GM23338 (cell line): Measurements from ENCODE around the gene GPSM1. TPM values are rescaled to one million over a fixed set of nuclear protein-coding genes. Genes with fewer than 3 reads are reported as not detected.

Source experiments
- ATAC-seq: fragments of 200-7000 bp; cut with Tn5 transposase; 3 replicates; pipeline ENCODE4 v1.9.1; 2020
- DNase-seq: peaks from one replicate; pipeline ENCODE4 v3.0.0-alpha.2; 2015; ENCODE audit warnings: low spot score
- H2AFZ ChIP-seq: fragments of 200-600 bp; sonication (generic); 2 replicates; pipeline ENCODE4 v1.8.0; 2016; ENCODE audit warnings: antibody characterized with exemption, mild to moderate bottlenecking, moderate library complexity
- H3F3A ChIP-seq: fragments of 200-600 bp; sonication (generic); replicated peaks from 2 replicates; pipeline ENCODE4 v1.8.0; 2017; ENCODE audit warnings: antibody characterized with exemption, mixed run types, low read depth
- H3K27ac ChIP-seq: fragments of 200-600 bp; sonication (generic); 2 replicates; pipeline ENCODE4 v1.6.1; 2016; ENCODE audit warnings: low read depth
- H3K27me3 ChIP-seq: fragments of 200-600 bp; sonication (generic); 2 replicates; pipeline ENCODE4 v1.8.0; 2016; ENCODE audit warnings: mild to moderate bottlenecking, mixed run types, moderate library complexity; ENCODE audit not compliant: insufficient read depth
- H3K36me3 ChIP-seq: fragments of 200-600 bp; sonication (generic); 2 replicates; pipeline ENCODE4 v1.8.0; 2016; ENCODE audit warnings: mild to moderate bottlenecking; ENCODE audit not compliant: insufficient read depth
- H3K4me1 ChIP-seq: fragments of 200-600 bp; sonication (generic); 2 replicates; pipeline ENCODE4 v1.8.0; 2016; ENCODE audit warnings: mild to moderate bottlenecking, moderate library complexity; ENCODE audit not compliant: insufficient read depth
- H3K4me2 ChIP-seq: fragments of 200-600 bp; sonication (generic); 2 replicates; pipeline ENCODE4 v1.7.1; 2017; ENCODE audit warnings: mixed run types
- H3K4me3 ChIP-seq: fragments of 200-600 bp; sonication (generic); 2 replicates; pipeline ENCODE4 v1.6.1; 2016; ENCODE audit warnings: mixed run types
- H3K79me2 ChIP-seq: fragments of 200-600 bp; sonication (generic); replicated peaks from 2 replicates; pipeline ENCODE4 v1.8.0; 2017; ENCODE audit warnings: mild to moderate bottlenecking; ENCODE audit not compliant: insufficient read depth
- H3K9me2 ChIP-seq: fragments of 200-600 bp; sonication (generic); 2 replicates; pipeline ENCODE4 v1.8.0; 2017; ENCODE audit not compliant: insufficient read depth
- H4K20me1 ChIP-seq: fragments of 200-600 bp; sonication (generic); replicated peaks from 2 replicates; pipeline ENCODE4 v1.8.0; 2017; ENCODE audit warnings: mild to moderate bottlenecking; ENCODE audit not compliant: insufficient read depth
- H3K27ac Mint-ChIP-seq: 2 replicates; pipeline ENCODE4 v1.8.0; 2020; ENCODE audit warnings: inconsistent platforms, mild to moderate bottlenecking, moderate library complexity, mixed read lengths
- H3K27me3 Mint-ChIP-seq: 3 replicates; pipeline ENCODE4 v1.8.0; 2022; ENCODE audit warnings: low read depth, mild to moderate bottlenecking, moderate library complexity, mixed read lengths, inconsistent platforms; ENCODE audit not compliant: insufficient read depth, poor library complexity
- H3K36me3 Mint-ChIP-seq: 3 replicates; pipeline ENCODE4 v1.8.0; 2021; ENCODE audit warnings: low read depth, mild to moderate bottlenecking, inconsistent platforms, moderate library complexity, mixed read lengths
- H3K4me1 Mint-ChIP-seq: 3 replicates; pipeline ENCODE4 v1.8.0; 2020; ENCODE audit warnings: mild to moderate bottlenecking, inconsistent platforms, mixed read lengths
- H3K4me3 Mint-ChIP-seq: 3 replicates; pipeline ENCODE4 v1.8.0; 2021; ENCODE audit warnings: moderate library complexity, mild to moderate bottlenecking, inconsistent platforms, mixed read lengths
- H3K9me3 Mint-ChIP-seq: 3 replicates; pipeline ENCODE4 v1.8.0; 2020; ENCODE audit warnings: moderate library complexity, mild to moderate bottlenecking, inconsistent platforms, mixed read lengths
- REST ChIP-seq: IDR thresholded peaks from one replicate; pipeline ENCODE4 v1.6.1; 2018; ENCODE audit warnings: antibody characterized with exemption; ENCODE audit not compliant: unreplicated experiment
- ZNF114 ChIP-seq: fragments of 250-450 bp; sonication (Bioruptor Pico); IDR thresholded peaks from 2 replicates; pipeline ENCODE4 v1.5.0; 2020; ENCODE audit warnings: mild to moderate bottlenecking, moderate library complexity
- ZNF331 ChIP-seq: fragments of 250-450 bp; sonication (Bioruptor Pico); IDR thresholded peaks from 2 replicates; pipeline ENCODE4 v1.5.0; 2020; ENCODE audit warnings: low read depth, mild to moderate bottlenecking, moderate library complexity
- polyA plus RNA-seq: library from polyadenylated mRNA; unstranded; fragments of >200 nt; fragmentation: Nextera tagmentation; extraction: Ambion mirVana; gene quantifications from 2 replicates; pipeline ENCODE4 v1.2.1, GENCODE V29; 2016
- total RNA-seq: library from RNA; depleted of rRNA; stranded (reverse); fragments of >200 nt; shearing (Covaris generic); gene quantifications from 2 replicates; pipeline ENCODE4 v1.2.3, GENCODE V29; 2014
- TF ChIP-seq, protein P1 (sequence below): fragments of 250-450 bp; sonication (Bioruptor Pico); IDR thresholded peaks from 2 replicates; pipeline ENCODE4 v1.5.0; 2020; ENCODE audit warnings: mild to moderate bottlenecking, moderate library complexity

GPSM1 gene
- total and polyA plus RNA-seq, 2 experiments from 2014 or later: 4.8 to 23.2 TPM

- TF ChIP-seq REST: no peak
Observed at GRCh38 chr9:136278221-136278620, 49.1 kb upstream of the GPSM1 start (continued).

GRCh38 chr9:136278894-136279293, 48.4 kb upstream of the GPSM1 start:
- no peak overlapping the region for H3K27ac Mint-ChIP-seq
- Histone ChIP-seq H3F3A (no peaks in the 10 kb centered on the region), H3K4me3 (no peak overlapping the region), H2AFZ (no peak overlapping the region), H3K9me2 (no peaks in the 10 kb centered on the region), H3K36me3 (no peaks in the 10 kb centered on the region), H3K27me3 (no peaks in the 10 kb centered on the region), H3K27ac (no peak overlapping the region), H4K20me1 (no peaks in the 10 kb centered on the region), H3K4me1 (no peaks in the 10 kb centered on the region), H3K4me2 (no peak overlapping the region), H3K79me2 (no peaks in the 10 kb centered on the region)
- no peak overlapping the region for H3K4me3 Mint-ChIP-seq
- TF ChIP-seq ZNF331 (CRISPR knock-in tag) (no peak), REST (no peak), ZNF114 (CRISPR knock-in tag) (no peak)
- TF ChIP-seq, protein P1, sequence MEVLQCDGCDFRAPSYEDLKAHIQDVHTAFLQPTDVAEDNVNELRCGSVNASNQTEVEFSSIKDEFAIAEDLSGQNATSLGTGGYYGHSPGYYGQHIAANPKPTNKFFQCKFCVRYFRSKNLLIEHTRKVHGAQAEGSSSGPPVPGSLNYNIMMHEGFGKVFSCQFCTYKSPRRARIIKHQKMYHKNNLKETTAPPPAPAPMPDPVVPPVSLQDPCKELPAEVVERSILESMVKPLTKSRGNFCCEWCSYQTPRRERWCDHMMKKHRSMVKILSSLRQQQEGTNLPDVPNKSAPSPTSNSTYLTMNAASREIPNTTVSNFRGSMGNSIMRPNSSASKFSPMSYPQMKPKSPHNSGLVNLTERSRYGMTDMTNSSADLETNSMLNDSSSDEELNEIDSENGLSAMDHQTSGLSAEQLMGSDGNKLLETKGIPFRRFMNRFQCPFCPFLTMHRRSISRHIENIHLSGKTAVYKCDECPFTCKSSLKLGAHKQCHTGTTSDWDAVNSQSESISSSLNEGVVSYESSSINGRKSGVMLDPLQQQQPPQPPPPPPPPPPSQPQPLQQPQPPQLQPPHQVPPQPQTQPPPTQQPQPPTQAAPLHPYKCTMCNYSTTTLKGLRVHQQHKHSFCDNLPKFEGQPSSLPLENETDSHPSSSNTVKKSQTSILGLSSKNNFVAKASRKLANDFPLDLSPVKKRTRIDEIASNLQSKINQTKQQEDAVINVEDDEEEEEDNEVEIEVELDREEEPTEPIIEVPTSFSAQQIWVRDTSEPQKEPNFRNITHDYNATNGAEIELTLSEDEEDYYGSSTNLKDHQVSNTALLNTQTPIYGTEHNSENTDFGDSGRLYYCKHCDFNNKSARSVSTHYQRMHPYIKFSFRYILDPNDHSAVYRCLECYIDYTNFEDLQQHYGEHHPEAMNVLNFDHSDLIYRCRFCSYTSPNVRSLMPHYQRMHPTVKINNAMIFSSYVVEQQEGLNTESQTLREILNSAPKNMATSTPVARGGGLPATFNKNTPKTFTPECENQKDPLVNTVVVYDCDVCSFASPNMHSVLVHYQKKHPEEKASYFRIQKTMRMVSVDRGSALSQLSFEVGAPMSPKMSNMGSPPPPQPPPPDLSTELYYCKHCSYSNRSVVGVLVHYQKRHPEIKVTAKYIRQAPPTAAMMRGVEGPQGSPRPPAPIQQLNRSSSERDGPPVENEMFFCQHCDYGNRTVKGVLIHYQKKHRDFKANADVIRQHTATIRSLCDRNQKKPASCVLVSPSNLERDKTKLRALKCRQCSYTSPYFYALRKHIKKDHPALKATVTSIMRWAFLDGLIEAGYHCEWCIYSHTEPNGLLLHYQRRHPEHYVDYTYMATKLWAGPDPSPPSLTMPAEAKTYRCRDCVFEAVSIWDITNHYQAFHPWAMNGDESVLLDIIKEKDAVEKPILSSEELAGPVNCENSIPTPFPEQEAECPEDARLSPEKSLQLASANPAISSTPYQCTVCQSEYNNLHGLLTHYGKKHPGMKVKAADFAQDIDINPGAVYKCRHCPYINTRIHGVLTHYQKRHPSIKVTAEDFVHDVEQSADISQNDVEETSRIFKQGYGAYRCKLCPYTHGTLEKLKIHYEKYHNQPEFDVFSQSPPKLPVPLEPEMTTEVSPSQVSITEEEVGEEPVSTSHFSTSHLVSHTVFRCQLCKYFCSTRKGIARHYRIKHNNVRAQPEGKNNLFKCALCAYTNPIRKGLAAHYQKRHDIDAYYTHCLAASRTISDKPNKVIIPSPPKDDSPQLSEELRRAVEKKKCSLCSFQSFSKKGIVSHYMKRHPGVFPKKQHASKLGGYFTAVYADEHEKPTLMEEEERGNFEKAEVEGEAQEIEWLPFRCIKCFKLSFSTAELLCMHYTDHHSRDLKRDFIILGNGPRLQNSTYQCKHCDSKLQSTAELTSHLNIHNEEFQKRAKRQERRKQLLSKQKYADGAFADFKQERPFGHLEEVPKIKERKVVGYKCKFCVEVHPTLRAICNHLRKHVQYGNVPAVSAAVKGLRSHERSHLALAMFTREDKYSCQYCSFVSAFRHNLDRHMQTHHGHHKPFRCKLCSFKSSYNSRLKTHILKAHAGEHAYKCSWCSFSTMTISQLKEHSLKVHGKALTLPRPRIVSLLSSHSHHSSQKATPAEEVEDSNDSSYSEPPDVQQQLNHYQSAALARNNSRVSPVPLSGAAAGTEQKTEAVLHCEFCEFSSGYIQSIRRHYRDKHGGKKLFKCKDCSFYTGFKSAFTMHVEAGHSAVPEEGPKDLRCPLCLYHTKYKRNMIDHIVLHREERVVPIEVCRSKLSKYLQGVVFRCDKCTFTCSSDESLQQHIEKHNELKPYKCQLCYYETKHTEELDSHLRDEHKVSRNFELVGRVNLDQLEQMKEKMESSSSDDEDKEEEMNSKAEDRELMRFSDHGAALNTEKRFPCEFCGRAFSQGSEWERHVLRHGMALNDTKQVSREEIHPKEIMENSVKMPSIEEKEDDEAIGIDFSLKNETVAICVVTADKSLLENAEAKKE (CRISPR knock-in tag): no peak
- peaks cover 3% of the 10 kb centered on the region; the same call in 1 of the 3 replicates for H3K9me3 Mint-ChIP-seq
- no peaks in the 10 kb centered on the region for H3K36me3 Mint-ChIP-seq
- no peak for DNase-seq
- peaks cover 7% of the 10 kb centered on the region for H3K27me3 Mint-ChIP-seq
- peaks cover 4% of the 10 kb centered on the region; the same call in 1 of the 3 replicates for H3K4me1 Mint-ChIP-seq
- ATAC-seq: no peak
